SW 1271 (cell line): ENCODE data around the gene TTC19.
"Not testable (repeated sequence)": the region's sequence is repeated elsewhere in the genome, so short reads cannot be mapped to it uniquely, and the experiment has no call there.

Source experiments
- DNase-seq, 2 experiments: peaks; one replicate each; lab custom pipeline; 2025; lab: John Stamatoyannopoulos, UW

TTC19 gene

GRCh38 chr17:15973016-15973415, 26.6 kb upstream of the TTC19 start:
- DNase-seq: no peak

- no peak for DNase-seq
These were observed 25.8 kb upstream of the TTC19 start for GRCh38 chr17:15973834-15974233.

DNA sequence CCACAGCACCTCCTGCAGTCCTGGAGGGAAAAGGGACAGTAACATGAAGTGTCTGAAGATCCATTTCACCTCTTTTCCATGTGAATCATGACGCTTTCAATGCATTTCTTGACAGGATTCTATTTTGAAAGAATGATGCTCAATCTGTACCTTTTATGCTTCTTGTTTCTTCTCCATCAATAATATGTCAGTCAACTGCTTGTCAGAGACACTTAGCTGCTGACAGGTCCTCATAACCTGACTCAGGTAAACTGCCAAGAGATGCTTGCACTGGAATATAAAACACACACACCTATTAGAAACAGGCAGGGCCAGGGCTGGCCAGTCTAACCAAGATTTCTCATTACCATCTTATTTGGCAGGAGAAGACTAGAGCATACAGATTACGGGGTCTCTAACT, 21.7 kb upstream of the TTC19 start:
- no peak for DNase-seq

DNA sequence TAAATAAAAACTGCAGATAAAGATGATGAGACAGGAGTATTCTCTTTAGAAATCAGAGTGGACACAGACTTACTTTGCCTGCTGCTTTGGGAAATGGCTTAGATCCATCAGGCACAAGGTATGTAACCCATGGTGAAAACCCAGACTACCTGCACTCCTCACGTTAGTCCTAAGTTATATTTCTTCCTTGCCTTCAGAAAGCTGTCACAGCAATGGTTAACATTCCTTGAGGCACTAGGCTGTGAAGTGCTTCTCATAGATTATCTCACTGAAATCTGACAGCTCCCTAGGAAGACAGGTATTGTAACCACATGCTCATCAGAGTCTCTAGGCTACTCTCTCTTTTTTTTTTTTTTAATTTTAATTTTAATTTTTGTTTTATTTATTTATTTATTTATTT, 21.0 kb upstream of the TTC19 start:
- no peak for DNase-seq

GRCh38 chr17:15979013-15979412, 20.6 kb upstream of the TTC19 start:
- DNase-seq: not testable (repeated sequence)

DNA sequence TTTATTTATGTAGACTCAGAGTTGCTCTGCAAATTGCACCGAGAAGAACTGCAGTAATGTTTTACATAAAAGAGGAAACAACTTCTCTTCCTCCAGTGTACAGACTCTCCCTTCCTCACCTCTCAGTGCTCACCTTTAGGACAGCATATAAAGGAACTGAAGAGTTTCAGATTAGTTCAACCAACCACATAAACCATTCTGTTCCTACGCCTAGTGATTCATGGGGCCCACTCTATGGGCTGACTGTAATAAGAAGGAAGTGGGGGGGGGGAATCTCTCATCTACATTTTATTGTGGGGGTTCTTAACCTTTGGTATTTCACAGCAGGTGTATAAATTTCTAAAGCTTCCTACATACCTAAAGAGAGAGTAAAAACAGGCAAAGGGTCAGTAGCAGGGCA, 18.4 kb upstream of the TTC19 start:
- DNase-seq: no peak

GRCh38 chr17:15981646-15982580, 17.7 kb upstream of the TTC19 start:
- peak in 1 of 2 experiments; percentile 60 for DNase-seq

GRCh38 chr17:15996322-15996721, 3.3 kb upstream of the TTC19 start:
- no peak for DNase-seq

DNA sequence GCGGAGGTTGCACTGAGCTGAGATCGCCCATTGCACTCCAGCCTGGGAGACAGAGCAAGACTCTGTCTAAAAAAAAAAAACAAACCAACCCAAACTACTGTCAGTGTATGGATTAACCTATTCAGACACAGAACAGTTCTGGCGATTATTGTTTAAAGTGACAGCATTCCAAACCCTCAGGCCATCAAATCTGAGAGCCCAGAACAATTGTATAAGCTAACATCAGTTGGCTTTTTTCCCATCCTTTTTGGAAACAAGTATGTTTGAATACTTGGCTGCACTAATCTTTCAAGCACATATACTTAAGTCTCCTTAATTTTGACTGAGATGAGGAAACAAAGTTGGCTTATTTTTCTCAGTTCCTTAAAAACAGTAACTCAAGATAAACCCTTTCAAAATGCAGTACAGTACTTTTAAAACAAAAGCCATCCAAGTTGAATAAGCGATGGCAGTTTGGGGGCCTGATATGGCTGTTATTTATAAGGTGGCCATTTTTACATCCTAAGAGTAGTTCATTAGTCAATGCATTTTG, 1.5 kb upstream of the TTC19 start:
- no peak for DNase-seq

GRCh38 chr17:15999974-16000827, 577 bp downstream of the TTC19 start:
- DNase-seq: no peak

GRCh38 chr17:16001226-16001897, 1.7 kb downstream of the TTC19 start:
- no peak for DNase-seq

GRCh38 chr17:16002708-16003260, 3.2 kb downstream of the TTC19 start:
- DNase-seq: no peak

DNA sequence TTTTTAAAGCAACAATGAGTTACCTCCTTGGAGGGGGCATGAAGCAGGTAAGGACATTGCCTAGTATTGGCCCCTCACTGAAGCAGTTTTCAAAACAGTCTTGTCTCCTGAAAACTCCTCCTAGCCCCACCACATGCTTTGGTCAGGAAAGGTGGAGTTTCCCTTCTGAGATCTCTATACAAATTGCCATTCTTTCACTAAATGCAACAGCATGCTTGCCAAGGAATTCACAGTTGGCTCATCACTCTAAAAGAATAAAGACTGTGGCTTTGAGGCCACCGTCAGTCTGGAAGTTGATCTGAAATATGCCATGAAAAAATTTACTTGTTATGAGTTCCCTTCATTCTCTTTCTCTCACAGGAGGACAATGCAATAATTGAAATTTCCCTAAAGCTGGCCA, 4.2 kb downstream of the TTC19 start:
- DNase-seq: no peak

DNA sequence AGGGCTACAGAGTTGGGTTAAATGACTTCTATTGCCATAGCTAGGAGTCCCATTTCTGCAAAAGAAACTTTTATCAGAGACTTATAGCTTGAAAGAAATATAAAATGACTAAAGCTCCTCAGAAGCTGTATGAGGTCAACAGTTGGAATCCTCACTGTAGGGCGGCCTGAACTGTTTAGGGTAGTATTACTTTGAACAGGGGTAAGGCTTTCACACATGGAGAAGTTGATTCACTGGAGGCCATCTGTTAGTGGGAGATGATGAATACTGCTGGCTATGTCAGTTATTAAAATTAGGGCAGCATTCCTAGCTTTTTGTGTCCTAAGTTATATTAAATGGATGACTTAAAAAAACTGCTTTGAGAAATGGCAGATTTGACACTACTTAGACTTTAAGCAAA, 6.0 kb downstream of the TTC19 start:
- DNase-seq: no peak

GRCh38 chr17:16007439-16007838, 7.8 kb downstream of the TTC19 start:
- peak in 1 of 2 experiments; percentile 50 for DNase-seq

GRCh38 chr17:16013943-16014407, 14.4 kb downstream of the TTC19 start:
- DNase-seq: peak; percentile 90 to 98

DNA sequence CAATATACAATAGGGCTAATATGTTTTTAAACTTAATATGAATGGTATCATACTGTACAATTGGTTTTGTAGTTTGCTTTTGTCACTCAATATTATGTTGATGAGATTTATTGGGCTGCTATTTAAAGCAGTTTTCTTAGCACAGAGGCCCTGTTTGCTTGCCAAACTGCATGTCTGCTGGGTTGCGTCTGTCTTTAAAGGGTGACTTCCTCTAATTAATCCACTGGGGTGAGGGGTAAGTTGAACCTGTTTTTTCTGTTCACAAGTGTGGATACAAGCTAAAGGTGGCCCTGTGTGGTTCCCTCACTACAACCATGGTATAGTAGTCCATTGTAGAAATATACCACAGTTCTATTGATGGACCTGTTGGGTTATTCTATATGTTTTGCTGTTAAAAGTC, 19.7 kb downstream of the TTC19 start:
- DNase-seq: no peak

DNA sequence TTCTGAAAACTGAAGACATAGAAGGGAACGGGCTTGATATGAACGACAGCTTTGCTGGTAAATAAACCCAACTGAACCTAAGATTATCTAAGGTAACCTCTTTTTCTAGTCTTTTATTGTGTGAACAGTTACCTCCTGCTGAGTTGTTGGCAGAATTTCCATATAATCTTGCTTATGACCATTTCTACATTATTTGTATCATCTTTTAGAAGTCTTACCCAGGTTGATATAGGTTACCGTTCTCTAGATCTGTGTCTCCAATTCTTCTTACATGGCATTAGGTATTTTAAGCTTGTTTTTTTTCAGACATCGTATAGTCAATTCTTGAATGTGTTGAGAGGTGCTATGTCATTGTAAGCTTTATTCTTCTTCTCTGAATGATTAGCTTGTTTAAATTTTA, 24.3 kb downstream of the TTC19 start:
- no peak for DNase-seq

- DNase-seq: no peak
These were observed 25.6 kb downstream of the TTC19 start for GRCh38 chr17:16025202-16025601.

GRCh38 chr17:16026895-16027294, 27.3 kb downstream of the TTC19 start:
- DNase-seq: no peak

DNA sequence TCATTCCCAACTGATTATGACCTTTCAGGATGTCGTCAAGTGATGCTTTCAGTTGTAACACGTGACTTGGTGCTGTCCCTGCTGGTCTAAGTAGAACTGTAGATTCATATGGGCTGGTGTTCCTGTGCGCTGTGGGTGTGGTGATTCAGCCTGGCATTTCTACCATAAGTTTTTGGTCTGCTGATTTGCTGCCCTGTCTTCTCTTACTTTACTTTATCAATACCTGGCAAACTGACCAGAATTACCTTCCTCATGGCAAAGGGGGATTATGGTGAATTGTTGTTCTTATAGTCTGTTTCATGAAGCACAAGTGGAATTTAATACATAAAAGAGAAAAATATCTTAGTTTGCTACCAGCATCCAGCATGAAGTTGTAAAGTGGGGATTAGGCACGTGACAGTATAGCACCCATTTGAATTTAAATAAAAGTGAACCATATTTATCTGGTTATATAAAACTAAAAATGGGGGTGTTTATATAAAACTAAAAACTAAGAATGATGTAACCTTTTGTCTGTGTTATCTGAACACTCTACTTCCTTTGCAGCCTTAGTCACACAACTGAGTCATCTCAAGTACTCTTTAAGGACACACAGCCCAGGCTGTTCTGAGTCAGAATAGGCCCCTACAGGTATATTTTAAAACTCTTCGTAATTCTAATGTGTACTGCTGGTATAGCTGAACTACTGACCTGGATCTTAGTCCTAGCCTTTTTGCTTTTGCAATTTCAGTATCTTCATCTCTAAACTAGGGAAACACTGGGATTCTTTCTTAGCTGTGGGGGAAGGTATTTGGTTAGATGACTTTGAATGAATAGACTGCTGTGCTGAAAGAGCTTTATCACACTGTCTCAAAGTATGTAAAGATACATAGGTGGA, 28.3 kb downstream of the TTC19 start:
- DNase-seq: peak; percentile 92 to 99
